SKM-1 (cell line): ENCODE results near the gene FAR1.
A peak's percentile ranks its signal among the peaks of the same experiment; 100 is the strongest.
"Not testable (repeated sequence)": the region's sequence is repeated elsewhere in the genome, so short reads cannot be mapped to it uniquely, and the experiment has no call there.

Experiments used
- DNase-seq: peaks from one replicate; lab custom pipeline; 2025; ENCODE audit not compliant: unreplicated experiment; lab: John Stamatoyannopoulos, UW

Gene FAR1

DNA sequence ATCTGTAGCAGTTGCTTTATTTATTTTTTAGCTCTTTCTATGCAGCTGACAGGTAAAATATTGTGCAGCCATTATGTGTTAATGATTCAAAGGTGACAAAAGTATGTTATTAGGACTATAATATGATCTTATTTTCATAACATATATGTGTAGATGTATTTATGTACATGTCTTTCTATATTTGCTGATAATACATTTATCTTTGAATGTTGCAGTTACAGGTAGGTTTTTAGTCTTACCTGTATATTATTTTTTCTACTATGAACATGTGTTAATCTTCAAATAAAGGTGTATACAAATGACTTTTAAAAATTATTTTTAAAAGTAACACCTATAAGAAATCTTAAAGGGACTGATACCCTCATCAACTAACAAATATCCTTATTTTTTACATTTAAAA, 33.6 kb downstream of the FAR1 start:
- DNase-seq: no peak

DNA sequence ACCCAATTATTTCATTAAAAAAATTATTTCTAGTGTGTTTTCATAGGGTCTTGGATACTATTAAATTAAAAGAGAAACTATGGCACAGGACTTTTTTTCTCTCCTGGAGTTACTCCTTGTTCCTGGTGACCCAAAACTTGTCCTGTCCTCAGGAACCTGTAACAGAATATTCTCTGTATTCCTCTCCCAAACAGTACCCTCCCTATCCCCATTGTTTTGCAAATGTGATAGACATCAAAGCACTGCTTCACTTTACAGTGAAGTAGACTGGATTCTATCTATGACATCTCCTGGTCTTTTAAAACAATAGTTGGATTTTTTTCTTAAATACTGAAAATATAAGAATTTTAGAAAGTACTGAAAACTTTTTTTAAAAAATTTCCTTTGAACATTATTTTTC, 37.2 kb downstream of the FAR1 start:
- DNase-seq: no peak

DNA sequence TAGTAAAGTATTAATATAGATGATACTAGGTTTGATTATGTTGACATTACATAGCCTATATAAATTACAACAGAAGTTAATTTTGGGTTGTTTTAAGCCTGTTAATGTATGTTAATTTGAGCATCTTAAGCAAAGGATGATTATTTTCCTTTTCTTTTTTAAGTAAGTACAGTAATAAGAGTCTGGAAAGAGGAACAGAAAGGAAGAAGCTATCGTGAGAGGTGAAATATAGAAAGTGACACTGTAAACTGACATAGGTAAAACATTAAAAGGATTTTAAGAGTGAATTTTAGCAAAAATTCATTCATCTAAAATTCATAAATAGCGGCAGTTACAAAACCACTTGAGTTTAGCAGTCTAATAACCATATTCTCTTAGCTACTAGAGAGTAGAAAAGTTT, 45.5 kb downstream of the FAR1 start:
- no peak for DNase-seq

DNA sequence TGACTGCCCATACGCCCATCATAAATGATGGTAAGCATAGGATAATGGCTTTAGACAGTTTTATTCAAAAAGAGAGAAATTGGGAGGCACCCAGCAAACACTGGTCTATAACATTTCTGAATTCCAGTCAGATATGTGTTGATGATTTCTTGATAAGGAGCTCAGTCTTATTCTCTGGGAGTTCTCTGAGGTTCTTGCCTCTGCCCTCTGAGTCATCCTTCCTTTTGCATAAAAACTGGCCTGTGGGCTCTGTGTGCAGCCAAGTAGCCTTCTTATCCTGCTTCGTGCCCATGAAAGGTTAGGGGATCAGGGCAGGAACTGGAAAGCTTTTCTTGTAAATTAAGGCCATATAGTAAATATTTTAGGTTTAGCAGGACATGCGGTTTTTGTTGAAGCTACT, 48.9 kb downstream of the FAR1 start:
- no peak for DNase-seq

DNA sequence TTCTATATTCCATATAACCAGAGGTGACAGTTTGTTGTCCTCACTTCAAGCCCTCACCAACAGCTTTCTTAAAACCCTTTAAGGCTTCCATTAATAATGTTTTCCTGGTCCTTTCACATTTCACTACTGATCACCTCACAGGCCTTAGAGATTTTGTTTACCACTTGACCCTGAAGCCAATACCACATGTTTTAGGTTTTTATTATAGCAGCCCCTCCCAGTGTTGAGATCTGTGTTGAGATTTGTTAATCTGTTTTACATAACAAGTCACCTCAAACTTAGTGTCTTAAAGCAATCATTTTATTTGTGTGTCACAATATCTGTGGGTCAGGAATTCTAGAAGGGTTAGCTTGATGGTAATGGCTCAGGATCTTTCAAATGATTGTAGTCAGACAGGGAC, 49.9 kb downstream of the FAR1 start:
- DNase-seq: no peak

DNA sequence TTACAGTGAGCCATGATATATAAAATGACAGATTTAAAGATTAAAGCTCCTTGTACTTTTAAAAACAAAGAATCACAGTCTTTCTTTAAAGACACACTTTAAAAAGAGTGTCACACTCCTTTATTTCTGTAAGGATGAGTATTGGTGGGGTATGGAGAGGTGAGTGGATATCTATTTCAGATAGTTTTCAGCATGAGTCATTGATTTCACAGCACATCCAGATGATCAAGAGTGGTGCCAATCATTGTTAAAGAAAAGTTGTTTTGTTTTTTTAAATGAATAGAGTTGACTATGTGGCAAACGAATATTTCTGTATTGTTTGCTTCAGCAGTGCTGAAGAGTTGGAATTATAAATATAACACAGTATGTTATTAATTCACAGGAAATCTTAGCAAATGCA, 52.5 kb downstream of the FAR1 start:
- no peak for DNase-seq

DNA sequence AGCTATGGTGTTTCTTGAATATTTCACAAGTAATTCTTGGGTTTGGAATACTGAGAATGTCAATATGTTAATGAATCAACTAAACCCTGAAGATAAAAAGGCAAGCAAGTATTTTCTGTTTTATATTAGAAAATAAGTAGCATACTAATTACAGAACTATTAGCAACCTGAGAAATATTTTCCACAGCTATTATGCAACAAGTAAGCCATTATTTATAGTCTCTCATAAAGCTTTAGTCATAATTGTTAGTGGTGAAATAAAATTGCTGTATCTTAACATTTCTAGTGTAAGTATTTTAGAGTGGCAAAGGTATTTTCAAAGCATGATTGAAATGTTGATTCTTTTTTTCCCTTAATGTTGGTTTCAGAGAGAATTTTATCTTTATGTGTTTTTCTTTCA, 53.3 kb downstream of the FAR1 start:
- DNase-seq: no peak

DNA sequence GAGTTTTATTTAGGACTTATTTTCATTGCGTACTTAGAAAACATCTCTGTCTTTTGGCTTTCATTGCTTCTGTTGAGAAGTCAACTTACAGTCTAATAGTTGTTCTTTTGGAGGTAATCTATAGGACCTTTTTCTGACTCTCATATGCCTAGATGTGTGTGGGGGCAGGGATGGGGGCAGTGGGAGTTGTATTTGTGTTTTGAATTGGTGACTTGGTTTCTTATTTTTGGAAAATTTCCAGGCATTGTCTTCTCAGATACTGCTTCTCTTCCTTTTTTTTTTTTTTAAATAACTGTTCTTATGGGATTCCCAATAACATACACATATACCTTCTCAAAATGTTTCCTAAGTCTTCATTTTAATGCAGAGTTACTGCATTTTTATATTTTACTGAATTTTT, 58.0 kb downstream of the FAR1 start:
- no peak for DNase-seq

DNA sequence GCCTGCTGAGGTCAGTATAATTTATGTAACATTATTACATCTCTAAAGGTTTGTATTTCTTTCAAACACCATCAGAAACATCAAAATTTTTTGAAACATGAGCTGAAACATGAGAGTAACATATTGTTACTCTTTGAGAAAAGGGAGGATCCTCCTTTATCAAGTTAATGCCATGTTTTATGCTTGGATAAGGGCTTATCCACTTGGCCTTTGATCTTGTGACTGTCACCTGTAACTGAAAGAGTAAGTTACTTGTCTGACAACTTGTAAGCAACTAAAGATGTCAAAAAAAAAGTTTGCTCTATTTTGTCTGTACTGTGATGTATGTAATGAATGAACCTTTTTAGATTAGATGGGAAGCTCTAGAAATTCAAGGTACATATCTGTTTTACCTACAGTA, 59.6 kb downstream of the FAR1 start:
- no peak for DNase-seq

DNA sequence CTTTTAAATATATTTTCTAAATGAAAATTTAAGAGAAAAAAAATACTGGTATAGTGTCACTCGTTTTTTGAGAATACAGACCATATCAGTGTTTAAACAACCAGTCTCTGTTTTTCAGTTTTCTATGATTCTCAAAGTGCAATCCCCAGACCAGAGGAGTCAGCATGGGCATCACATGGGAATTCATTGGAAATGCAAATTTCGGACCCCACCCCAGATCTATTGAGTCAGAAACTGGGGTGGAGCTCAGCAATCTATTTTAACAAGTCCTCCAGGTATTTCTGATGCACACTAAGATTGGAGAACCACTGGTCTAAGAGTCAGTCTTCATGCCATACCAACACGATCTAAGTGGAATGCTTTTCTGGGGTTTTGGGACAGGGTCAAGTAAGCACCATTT, 66.1 kb downstream of the FAR1 start:
- DNase-seq: no peak

DNA sequence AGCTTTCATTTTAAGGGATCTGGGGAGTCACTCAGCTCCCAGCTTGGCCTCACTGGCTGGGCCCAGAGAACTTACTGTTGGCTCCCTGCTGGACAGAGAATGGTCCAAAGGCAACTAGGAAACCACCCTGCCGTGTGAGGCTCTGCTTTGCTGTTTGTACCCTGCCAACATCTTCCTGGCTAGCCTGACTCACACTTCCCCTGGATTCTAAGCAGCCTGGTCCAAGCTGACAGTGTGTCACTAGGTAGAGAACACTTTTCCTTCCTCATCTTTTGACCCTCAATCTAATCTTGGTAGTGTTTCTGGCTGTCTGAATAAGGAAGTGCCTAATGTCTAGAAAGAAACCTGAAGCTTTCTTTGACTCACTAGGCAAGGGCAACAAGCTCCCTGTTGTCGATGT, 76.7 kb downstream of the FAR1 start:
- peak; percentile 6 for DNase-seq

DNA sequence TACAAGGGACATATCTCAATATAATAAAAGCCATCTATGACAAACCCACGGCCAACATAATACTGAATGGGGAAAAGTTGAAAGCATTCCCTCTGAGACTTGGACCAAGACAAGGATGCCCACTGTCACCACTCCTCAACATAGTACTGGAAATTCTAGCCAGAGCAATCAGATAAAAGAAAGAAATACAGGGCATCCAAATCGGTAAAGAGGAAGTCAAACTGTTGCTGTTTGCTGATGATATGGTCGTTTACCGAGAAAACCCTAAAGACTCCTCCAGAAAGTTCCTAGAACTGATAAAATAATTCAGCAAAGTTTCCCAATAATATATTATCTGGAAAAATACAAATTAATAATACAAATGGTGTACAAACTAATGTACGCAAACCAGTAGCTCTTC, 84.8 kb downstream of the FAR1 start:
- DNase-seq: not testable (repeated sequence)

DNA sequence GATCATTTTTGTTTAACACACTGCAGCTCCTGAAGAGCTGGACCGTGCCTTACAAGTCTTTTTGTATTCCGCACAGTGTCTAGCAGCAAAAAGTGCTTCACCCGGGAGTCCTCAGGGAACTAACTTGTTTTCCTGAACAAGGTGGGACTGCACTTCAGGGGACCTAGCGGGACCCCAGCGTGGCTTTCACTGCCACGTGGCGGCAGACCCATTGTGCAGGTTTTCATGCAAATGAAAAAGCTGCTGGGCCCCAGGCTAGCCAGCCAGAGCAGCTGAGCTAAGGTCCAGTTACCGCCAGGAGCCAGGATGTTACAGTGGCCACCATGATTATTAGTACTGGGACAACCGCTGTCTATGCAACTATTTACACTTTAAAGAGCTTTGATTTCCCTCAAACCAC, 90.6 kb downstream of the FAR1 start:
- no peak for DNase-seq

DNA sequence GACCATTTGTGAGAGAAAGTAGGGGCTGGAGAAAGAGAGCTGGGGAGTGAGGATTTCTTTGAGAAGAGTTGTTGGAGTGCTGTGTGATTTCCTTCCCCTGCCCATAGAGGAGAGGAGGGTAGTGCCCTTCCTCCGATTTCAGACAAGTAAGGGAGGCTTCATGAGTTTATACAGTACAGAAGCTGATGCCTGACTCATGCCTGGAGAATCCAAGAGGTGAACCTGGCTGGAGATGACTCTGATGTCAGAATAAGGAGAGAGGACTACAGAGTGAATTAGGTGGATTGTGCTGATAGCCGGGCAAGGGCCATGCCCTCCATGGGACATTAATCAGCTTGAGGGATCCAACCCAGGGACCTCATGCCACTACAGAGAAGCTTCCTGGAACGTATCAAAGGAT, 91.6 kb downstream of the FAR1 start:
- DNase-seq: no peak

DNA sequence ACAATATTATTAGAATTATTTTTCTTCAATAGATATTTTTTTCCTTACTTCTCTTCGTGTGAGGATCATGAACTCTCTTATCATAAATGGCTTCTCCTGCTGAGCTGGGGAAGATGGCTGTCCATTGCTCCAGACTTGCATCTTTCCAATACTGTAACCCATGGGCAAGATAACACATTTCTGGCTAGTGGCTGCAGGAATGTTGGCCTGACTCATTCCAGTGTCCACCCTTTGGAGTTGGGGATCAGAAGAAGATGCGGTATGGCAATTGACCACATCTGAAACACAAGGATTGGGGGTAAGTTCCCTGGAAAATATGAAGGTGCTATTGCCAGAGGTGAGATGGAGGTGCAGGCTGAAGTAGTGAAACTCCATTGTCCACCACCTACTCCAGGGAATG, 92.8 kb downstream of the FAR1 start:
- DNase-seq: no peak

DNA sequence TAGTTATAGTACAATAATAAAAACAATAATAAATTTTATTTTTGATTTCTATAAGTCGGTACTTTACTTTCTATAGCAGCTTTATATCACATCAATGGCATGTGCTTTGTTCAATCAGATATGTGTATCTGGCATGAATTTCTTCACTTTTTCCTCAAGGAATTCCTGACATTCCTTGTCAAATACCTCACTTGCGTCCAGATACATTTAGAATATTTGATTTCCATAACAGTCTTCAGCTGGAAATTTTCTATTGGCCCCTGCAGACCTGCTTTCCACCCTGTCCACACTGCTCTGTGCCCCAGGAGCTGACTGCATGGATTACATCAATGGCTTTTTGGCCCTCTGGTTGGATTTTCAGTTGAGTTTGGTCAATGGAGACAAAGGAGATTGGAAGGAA, 93.2 kb downstream of the FAR1 start:
- no peak for DNase-seq

DNA sequence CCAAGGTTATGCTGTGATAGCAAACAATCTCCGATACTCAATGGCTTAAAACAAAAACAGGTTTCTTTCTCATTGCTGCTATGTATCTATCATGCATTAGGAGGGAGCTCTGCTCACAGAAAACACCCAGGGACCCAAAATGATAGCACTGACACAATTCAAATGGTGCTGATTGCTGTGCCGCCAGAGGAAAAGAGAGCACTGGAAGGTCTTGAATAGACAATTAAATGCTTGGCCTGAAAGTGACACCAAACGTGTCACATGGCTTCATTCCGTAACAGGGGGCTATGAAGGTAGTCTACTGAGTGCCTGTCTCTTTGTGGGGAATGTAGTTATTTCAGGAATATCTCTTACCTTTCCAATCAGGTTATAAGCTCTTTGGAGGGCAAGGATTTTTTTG, 94.2 kb downstream of the FAR1 start:
- no peak for DNase-seq

DNA sequence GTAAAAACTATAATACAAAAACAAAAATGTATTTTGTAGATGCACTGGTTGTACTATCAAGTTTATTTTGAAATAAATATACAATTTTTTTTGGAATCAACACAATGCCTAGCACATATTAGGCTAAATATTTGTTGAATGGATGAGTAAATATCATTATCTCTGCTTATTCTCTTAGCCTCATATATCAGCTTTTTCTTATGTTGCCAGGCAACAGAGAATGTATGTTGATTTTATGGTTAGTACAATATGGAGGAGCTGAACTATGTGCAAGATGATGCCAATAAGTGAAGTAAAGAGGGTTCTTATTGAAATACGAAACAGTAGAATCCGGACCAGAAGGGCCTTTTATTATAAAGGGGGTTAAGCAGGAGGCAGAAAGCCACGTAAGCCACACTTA, 94.9 kb downstream of the FAR1 start:
- DNase-seq: no peak

DNA sequence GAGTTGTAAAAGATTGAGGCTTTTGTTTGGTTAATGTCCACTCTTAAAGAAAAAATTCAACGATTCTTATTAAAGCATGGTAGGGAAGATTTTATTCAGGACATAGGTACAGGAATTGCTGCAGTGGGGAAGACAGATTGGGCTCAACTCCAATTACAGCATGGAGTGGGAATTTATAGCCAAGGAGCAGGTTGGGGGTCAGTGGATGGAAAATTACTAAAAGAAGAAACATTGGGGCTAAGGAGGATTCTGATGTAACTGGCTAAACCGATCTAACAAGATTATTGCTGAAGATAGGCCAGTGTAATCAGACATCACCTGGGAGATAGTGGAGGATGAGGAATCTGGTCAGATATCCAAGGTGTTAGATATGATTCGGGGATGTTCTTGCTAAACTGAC, 97.4 kb downstream of the FAR1 start:
- DNase-seq: no peak

DNA sequence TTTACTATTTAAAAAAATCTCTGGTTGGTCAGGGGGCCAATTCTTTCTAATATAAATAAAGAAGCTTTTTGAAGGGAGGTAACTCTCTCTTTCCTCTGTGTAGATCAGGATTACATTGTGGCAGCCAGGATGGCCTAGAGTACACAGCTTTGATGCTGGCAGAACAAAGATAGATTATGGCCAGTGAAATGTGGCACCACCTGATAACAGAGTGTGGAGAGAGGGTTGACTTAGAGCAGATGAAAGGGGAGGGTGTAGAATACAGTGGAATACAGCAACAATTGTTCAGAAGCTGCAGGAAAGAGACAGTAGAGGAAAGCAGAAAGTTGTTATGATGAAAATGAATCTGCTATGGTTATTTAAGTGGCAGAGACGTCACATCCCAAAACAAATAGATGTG, 99.0 kb downstream of the FAR1 start:
- no peak for DNase-seq

DNA sequence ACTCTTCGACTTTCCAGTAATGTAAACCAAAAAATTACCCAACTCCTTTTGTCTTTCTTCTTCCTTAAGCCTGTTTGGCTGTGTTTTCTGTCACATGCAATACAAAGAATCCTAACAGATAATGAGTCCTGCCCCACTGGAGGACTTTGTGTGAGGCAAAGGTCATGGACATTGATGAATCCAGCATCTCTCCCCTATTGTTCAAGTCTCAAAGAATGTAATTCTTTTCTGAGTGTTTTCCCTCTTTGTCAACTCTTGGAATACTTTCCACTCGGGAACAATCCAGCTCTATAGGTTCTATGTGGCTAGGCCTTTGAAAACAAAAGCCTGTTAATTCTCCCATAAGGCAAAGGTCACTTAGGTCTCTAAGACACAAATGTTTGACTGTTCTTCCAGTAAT, 100.7 kb downstream of the FAR1 start:
- no peak for DNase-seq

DNA sequence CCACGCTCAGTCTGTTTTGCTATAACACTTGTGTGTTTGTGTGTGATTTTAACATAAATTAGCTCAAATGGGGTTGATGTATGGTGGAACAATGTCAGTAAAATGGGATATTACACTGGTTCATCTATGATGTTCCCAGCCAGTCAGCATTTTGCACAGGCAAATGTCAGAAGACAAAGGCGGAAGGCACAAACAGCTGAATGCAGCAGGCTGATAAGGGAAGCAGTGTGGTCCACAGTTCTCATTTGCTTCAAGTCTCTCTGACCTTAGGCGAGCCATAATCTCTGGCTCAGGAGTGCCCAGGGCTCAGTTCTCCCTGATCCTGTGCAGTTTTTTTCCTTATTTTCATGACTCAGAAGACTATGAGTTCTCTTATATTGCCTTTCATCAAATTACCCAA, 102.7 kb downstream of the FAR1 start:
- DNase-seq: no peak

DNA sequence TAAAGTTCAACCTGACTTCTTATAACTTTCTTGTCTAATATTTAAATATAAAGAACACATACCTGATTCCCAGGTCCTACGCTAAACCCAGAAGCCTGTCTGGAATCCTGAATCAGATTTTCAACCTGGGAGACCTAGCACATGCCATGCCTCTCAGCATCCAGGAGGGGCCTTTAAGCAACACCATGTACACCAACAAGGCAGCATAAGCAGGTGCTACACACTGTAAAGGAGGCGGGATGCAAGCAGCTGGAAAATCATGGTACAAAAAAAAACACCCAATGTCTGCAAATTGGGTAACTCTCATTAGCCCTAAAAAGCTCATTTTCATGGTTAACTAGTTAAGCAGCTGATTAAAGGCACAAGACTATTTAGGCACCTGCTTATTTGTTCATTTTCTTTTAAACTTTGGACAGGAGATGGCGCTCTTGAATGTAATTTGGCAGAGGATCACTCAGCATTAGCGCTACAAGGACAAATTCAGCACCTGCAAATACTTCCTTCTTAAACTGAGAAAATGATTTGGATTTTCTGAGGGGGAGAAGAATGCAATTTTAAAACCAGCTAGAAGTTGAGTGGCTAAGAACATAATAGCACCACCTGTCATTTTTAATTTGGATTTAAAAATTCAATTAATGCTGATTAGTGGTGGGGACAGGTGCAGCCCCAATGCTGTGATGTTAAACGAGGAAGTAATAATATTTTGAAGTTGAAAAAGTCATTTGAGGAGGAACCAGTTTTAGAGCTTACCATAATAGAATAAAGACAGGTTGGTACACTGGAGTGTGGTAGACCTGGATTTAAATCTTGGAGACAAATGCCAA, 104.0 kb downstream of the FAR1 start:
- peak; percentile 22 for DNase-seq
